Right kidney (tissue), 1 donor: ENCODE data around the gene TEX261.

Experiments
- DNase-seq: peaks from one replicate; pipeline ENCODE4 v3.0.0-alpha.2; 2016

TEX261 gene

GRCh38 chr2:70959851-70960832 lies 34.5 kb downstream of the TEX261 start:
- DNase-seq, result no peak

DNA sequence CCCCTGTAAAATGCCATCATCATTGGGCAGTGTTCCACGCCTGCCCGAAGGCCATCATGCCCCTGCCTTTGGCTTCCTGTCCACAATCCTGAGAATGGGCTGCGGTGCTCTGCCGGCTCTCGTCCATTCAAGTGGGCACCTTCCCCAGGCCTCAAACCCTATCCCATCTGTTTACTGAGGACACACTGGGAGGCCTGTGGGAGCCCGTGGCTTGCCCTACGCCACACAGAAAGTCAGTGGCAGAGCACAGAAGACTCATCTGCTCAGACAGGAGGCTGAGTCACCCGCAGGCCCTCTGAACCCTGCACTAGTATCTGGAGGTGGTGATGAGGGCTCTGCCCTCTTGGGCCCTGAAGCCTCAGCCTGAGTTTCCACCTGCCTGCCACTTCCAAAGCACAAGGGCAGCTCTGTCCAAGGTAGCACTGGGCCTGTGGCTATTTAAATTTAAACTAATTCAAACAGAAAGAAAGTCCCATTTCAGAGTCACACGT lies 35.4 kb downstream of the TEX261 start:
- DNase-seq, result no peak

GRCh38 chr2:70958759-70959158 lies 35.9 kb downstream of the TEX261 start:
- no peak for DNase-seq

GRCh38 chr2:70957798-70958197 lies 36.9 kb downstream of the TEX261 start:
- no peak for DNase-seq

DNA sequence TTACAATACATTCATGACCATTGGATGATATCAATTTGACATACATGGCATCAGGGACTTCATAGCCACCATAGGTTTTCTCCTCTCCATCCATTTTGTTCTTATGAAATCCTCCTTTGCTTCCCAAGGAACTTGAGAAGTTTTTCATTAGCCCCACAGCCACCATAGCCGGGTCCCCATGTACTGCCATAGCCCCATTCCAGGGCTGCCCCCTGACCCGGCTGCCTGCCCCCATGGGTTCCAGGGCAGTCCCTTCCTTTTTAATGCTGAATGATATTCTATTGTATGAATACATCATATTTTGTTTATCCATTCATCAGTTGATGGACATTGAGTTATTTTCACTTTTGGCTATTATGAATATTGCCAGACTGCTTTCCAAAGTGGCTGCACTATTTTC lies 38.5 kb downstream of the TEX261 start:
- DNase-seq, result no peak

DNA sequence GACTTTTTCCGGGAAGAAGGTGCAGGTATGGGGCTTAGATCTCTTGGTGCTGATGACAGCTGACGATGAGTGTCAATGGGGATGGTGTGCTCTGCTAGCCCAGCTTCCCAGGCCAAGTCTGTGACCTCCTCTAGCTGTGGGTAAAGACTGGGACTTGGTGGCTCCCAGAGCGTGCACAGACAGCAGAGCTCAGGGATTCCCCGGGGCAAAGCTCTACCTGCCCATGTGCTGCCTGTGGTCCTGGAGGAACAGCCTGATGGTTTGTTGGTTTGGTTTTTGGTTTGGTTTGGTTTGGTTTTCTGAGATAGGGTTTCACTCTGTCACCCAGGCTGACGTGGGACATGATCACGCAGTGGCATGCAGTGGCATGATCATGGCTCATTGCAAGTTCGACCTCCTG lies 39.8 kb downstream of the TEX261 start:
- DNase-seq, result no peak

GRCh38 chr2:70949086-70949485 lies 45.6 kb downstream of the TEX261 start:
- no peak for DNase-seq

GRCh38 chr2:70948337-70949003 lies 46.2 kb downstream of the TEX261 start:
- peak; percentile 76 for DNase-seq

DNA sequence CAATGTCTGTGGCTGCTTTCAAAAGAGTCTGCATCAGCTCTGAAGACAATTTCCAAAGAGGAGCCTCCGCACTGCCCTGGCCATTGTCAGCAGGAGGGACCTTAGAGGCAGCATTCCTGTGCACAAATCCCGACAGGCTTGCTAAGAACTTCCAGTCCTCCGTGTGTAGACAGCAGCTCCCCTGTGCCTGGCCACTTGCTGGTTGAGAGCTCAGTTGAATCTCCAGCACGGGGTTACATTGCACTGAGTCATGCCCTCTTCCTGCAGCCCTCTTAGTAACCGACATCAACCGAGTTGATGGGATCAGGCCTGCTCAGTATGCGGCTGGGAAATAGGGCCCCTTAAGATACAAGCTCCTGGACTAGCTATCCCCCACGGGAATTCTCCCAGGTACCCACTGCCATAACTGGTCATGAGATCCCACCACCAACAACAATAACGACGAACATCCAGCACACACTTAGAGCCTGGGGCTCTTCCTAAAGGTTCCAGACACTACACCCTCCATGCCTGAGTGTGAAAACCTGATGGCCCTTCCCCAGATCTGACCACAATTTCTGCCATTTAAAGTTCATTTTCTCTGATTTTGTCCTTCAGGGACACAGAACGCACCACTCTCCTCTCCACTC lies 47.0 kb downstream of the TEX261 start:
- DNase-seq, result no peak

- no peak for DNase-seq
Observed at GRCh38 chr2:70946832-70947442, 47.7 kb downstream of the TEX261 start.

DNA sequence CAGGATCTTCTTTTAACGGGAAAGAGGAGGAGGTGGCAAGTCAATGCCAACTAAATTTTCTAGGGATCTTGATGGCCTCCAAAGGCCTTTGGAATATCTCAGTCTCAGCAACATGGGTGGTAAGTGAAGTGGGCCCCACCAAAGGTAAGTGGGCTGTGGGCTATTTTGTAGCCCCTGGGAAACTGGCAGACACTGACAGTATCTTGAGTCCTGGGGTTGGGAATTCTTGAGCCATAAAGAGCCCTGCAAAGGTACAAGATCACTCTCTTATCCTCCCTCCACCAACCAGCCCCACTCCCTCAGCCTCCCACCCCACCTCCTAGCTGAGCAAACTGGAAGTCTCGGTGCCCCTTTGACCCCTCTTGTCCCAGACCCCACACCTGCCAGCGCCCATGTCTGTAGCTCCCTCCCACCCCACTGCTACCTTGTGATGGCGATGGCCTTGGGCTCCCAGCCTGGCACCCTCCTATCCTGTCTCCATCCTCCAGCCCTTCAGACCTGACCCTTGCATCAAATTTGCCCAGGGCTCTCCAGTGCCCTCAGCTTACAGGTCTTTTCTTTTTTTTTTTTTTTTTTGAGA lies 50.5 kb downstream of the TEX261 start:
- no peak for DNase-seq

- DNase-seq, result no peak
Observed at GRCh38 chr2:70943205-70943871, 51.3 kb downstream of the TEX261 start.

DNA sequence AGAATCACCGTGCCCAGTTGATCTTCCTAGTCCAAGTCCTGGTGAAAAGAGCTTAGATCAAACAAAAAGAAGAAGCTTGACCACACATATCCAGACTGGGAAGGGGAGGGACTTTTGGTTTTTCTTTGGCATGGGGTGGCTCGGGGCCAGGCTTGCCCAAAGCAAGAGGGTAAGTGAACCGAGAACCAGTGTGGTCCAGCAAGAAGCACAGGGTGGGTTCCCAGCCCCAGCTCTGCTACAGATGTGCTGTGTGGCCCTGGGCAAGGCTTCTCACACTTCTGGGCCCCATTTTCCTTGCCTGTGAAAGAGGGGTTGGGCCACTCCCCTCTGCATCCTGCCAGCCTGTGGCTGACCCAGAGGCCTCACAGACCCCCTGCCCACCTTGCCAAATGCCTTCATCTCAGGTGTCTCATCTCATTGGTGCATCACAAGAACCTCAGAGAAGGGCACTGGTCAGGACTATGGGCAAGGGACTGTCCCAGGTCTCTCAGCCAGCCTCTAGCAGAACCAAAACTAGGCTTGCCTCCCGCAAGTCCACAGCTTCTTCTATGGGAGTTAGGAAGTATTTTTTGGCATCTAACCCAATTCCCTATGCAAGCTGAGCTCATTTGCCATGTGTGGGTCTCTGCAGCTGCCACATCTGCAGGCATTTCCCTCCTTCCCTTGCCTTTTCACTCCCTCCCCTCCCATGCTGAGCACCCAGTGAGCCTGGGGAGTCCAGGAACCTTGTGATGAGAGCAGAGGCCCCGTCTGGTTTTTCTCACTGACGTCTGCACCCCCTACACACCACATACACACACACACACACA lies 52.1 kb downstream of the TEX261 start:
- DNase-seq, result no peak

DNA sequence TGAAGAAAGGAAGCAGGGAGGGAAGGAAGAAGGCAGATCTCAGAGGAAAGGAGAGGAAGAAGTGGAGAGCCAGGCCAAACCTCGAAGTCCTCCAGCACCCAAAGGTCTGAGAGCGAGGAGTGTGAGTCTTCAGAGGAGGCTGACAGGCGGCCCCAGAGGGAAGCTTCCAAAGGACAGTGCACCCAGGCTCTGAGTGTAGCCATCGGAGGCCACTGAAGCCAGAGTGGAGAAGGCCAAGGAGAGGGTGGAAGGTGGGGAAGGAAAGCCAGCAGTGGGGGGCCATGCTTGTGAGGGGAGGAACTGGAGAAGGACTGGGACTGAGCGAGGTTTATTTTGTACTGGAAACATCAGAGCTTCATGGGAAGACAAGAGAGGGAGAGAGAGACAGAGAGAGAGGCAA lies 53.0 kb downstream of the TEX261 start:
- DNase-seq, result no peak

DNA sequence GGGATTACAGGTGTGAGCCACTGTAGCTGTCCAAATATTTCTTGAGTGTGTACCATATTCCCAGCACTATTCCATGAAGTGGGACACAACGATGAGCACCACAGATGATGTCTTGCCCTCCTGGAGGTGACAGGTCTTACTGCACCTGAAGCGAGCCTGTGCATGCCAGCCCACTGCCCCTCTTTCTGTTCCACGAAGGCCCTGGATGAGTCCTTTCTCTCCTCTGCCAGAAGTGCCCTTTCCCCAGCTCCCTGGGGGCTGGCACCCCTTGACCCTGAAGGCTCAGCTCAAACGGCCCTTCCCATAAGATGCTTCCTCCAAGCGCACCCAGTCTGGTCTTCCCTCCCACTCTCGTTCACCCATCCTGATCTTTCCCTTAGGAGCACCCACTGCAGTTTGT lies 53.5 kb downstream of the TEX261 start:
- DNase-seq, result no peak

- no peak for DNase-seq
Observed at GRCh38 chr2:70939839-70940580, 54.7 kb downstream of the TEX261 start.

DNA sequence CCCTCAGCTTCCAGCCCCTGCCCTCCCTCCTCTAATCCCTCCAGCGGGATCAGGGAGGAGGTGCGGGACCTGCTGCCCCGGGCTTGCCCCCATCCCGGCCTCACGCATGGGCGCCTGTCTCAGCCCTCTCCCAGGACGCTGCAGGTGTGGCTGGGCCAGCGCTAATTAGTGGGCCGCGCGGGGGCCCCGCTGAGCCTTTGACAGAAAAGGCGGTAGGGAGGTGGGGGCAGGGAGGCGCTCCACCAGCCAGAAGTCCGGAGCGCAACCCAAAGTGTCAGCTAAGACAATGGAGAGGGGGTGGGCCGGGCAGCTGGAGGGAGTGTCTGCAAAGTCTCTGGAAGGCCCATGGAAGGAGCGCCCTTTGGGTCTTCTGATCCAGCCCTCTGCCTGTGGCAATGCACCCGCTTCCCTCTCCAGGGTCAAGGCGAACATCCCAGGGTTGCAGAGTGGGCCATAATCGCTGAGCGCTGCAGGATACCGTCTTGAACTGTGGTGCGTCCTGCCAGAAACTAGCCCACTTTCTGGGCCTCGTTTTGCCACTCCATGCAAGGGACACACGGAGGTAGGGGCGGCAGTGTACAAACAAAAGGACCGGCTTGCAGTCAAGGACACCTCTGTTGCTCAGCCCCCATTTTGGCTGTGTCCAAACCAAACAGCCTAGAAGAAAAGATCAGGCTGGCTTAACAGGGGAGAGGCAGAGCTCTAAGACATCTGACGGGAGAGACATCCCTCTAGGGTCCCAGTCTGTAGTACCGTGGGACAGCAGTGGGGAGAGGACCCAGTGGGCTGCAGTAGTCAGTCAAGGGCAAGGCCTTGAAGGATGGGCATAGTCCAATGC lies 55.5 kb downstream of the TEX261 start:
- DNase-seq, result no peak

DNA sequence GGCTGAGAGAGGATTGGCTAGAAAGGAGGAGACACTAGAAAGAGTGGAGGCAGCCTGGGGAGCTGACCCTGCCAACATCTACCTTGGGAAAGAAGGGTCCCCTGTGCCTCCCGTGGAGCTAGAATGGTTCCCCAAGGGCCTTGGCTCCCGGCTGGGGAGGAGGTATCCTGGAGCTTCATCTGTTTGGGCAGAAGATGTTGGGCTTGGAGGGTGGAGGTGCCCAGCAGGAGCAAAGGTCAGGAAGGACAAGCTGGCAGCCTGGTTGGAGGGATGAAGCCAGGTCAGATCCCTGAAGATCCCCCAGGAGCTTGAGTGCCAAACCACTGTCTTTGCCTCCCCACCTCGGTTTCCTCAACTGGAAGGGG lies 56.1 kb downstream of the TEX261 start:
- no peak for DNase-seq
